T1000 (cell line): Measurements from ENCODE around the gene TEN1.

Source experiments
- DNase-seq: peaks from one replicate; lab custom pipeline; 2025; ENCODE audit warnings: mixed read lengths; lab: John Stamatoyannopoulos, UW

The TEN1 gene

GRCh38 chr17:75976175-75976848 is 2.7 kb upstream of the TEN1 start:
- no peak for DNase-seq

- no peak for DNase-seq
These were observed 706 bp downstream of the TEN1 start for GRCh38 chr17:75979705-75980187.

DNA sequence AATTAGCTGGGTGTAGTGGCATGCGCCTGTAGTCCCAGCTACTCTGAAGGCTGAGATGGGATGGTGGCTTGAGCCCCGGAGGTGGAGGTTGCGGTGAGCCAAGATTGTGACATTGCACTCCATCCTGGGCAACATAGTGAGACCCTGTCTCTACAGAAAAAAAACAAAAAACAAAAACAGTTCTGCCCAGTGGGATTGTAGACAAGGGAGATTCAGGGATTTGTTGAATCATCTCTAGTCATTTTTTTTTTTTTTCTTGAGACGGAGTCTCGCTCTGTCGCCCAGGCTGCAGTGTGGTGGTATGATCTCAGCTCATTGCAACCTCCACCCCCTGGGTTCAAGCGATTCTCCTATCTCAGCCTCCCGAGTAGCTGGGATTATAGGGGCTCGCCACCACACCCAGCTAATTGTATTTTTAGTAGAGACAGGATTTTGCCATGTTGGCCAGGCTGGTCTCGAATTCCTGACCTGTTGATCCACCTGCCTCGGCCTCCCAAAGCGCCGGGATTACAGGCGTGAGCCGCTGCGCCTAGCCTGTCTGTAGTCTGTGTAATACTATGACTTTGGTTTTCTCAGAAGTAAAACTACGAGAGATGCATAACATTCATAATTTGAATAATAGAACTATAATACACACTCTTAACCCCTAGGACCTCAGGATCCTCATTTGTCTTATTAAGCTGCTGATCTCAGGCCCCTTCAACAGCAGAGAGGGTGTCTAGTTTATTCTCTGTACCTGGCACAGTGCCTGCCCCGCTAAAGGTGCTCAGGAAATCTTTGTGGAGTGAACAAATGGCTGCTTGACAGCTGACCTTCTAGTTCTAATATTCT is 1.4 kb downstream of the TEN1 start:
- DNase-seq = no peak

GRCh38 chr17:75981019-75981615 is 2.1 kb downstream of the TEN1 start:
- DNase-seq = no peak

DNA sequence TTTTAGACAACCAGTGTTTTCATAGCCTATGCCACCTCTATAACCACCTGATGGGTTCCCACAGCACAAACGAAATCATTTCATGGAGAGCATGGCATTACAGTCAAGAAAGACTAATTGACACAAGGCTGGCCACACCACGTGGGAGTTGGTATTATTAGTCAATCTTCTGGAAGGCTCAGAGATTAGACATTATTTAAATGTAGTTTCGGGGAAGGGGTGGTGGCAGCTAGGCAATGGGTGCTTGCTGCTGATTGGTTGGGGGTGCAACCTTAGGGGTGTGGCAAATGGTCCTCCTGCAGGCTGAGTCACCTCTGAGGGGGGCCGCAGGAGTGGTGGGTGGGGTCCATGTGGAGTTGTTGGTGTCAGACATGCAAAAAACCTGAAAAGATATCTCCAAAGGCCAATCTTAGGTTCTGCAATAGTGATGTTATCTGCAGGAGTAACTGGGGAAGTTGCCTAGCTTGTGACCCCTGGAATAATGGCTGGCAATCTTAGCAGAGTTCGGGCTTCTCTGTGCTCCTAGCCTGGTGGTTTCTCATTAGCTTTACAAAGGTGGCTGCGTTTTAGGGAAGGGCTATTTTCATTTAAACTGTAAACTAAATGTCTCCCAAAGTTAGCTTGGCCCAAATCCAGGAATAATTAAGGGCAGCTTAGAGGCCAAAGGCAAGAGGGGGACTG is 4.6 kb downstream of the TEN1 start:
- no peak for DNase-seq

DNA sequence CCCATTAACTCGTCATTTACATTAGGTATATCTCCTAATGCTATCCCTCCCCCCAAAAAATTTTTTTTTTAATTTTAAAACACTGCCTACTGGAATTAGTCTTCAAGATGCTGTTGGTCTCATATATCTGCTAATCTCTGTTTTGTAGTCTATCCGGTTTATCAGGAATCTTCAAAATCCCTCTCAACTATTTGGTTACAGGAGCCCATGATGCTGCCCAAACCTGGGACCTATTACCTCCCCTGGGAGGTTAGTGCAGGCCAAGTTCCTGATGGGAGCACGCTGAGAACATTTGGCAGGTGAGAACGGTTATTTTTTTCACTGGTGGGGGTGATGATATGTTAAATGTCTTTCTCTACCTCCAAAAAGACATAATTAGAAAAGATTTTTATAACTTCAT is 6.9 kb downstream of the TEN1 start:
- DNase-seq = no peak

DNA sequence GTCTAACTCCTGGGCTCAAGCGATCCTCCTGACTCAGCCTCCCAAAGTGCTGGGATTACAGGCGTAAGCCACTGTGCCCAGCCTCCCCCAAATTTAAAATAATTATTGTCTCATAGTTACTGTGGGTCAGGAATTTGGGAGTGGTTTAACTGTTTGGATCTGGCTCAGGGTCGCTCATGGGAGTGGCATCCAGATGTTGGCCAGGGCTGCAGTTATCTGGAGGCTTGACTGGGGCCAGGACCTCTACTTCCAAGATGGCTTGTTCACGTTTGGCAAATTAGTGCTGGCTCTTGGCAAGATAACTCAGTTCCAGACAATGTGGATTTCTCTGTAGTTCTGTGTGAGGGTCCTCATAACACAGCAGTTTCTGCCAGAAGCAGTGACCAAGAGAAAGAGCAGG is 8.0 kb downstream of the TEN1 start:
- DNase-seq = no peak

GRCh38 chr17:75991396-75991795 is 12.4 kb downstream of the TEN1 start:
- DNase-seq = no peak

DNA sequence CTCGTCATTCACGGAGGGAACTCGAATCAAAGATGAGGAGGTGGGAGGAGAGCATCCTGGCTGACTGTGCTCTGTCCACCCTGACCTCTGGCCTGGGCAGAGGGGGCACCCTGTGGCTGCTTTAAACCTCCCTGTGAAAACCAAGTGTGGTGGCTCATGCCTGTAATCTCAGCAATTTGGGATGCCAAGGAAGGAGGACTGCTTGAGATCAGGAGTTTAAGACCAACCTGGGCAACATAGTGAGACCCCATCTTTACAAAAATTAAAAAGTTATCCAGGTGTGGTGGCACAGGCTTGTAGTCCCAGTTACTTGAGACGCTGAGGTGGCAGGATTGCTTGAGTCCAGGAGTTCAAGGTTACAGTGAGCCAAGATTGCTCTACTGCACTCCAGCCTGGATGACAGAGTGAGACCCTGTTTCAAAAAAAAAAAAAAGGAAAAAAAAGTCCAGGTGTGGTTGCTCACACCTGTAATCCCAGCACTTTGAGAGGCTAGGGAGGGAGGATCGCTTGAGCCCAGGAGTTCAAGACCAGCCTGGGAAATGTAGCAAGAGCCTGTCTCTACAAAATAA is 15.8 kb downstream of the TEN1 start:
- no peak for DNase-seq

GRCh38 chr17:75995385-75995925 is 16.4 kb downstream of the TEN1 start:
- no peak for DNase-seq

- no peak for DNase-seq
These were observed 17.9 kb downstream of the TEN1 start for GRCh38 chr17:75996665-75997590.

DNA sequence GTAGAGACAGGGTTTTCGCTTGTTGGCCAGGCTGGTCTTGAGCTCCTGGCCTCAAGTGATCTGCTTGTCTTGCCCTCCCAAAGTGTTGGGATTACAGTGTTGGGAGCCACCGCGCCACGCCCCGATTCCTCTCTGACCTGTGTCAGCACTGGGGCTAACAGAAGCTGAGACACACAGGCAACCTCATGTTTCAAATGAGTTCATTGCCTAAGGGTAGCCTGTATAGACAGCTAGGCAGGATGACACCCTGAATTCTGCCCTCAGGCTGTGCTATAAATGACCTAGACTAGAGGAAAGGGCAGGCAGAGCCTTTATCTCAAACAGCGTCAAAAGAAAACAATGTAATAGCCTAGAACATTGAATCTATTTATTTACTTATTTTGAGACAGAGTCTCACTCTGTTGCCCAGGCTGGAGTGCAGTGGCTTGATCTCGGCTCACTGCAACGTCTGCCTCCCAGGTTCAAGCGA is 19.3 kb downstream of the TEN1 start:
- DNase-seq = peak; percentile 17

DNA sequence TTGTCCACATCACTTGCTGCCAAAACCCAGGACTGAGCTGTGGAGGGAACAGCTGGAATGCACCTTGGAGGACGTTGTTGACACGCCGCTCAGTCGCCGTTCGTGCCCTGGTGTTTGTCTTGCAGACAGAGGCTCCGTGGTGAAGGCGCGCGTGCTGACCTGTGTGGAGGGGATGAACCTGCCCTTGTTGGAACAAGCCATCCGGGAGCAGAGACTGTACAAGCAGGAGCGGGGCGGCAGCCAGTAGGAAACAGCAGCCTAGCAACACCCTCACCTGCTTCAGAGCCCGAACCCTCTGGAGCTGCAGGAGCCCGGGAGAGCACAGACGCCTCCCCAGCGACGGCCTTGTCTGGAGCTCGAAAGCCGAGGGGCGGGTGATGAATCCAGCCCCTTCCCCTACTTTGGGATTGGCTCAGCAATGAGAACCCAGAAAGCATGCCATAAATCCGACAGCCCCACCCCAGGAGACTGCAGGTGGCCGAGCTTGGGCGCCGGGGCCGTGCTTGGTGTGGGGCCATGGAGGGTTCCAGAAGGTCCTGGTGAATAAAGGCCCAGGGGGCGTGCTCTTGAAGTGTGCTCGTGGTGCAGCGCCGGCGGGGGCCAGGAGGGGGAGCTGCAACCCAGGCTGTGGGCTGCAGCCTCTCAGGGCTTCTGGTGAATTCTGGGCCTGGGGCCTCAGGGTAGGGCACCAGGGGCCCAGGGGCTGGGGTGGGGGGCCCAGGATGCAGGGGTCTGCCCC is 21.1 kb downstream of the TEN1 start:
- DNase-seq = no peak

DNA sequence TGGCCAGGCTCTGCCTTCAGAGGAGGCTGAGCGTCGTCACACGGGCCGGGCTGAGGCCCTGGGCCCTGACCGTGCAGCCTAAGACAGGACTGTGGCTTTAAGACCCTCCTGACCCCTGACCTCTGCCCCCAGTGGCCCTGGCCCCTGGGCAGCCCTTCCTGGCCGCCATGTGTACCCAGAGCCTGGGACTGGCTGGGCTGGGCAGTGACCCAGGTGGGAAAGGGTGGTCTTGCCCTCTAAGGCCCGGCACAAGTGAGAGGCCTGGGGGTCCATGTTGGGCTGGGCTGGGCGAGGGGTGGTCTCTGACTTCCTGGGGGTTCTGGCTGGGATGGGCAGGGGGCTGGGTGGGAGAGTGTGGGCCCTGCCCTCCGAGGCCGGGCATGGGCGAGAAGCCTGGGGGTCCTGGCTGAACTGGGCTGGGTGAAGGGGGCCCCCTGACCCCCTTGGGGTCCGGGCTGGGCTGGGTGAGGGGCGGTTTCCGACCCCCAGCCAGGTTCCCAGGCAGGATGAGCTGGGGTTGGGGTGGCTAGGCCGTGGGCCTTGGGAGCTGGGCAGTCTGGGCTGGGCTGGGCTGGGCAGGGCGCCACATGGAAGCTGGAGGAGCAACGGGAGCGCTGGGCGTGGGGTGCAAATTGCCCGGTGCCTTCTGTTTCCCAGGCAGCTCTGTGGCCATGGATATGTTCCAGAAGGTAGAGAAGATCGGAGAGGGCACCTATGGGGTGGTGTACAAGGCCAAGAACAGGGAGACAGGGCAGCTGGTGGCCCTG is 21.9 kb downstream of the TEN1 start, which contains the start of gene CDK3:
CDK3 (plus strand) TSS at position 101 of the 767 bp plus-strand sequence; CDS start at position 672, 571 bp downstream.
- DNase-seq = no peak

GRCh38 chr17:76002100-76002499 is 23.1 kb downstream of the TEN1 start:
- no peak for DNase-seq

DNA sequence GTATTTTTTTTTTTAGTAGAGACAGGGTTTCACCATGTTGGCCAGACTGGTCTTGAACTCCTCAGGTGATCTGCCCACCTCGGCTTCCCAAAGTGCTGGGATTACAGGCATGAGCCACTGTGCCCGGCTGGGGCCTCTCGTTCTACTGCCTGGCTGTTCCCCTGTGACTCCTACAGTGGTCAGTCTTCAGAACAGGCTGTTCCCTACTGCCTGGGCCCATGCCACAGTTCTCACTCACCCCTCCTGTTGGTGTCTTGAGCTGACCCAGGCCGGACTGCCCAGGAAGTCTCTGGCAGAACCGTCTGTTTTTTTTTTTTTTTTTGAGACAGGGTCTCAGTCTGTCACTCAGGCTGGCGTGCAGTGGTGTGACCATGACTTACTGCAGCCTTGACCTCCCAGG is 24.9 kb downstream of the TEN1 start:
- no peak for DNase-seq

DNA sequence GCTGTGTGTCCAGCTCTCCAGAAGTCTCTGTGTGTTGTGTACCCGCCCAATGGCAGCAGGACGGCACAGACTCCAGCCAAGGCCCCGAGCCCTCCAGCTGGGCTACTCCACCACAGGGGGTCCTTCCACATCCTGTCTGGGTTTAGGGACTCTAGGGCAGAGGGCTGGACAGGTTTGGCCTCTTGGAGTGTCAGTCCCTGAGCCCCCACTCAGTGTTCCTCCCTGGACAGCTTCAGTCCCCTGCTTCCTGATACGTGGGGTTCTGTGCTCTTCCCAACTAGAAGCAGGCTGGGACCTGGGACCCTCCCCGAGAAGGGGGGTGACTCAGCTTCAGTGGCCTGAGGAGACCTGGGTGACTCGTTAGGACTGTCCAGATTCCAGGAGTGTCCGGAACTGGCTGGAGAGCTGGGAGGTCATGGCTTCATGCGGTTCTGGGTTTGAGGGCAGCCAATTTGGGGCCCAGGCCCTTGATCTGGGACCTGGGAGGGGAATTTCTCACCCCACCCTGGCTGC is 25.8 kb downstream of the TEN1 start:
- no peak for DNase-seq

DNA sequence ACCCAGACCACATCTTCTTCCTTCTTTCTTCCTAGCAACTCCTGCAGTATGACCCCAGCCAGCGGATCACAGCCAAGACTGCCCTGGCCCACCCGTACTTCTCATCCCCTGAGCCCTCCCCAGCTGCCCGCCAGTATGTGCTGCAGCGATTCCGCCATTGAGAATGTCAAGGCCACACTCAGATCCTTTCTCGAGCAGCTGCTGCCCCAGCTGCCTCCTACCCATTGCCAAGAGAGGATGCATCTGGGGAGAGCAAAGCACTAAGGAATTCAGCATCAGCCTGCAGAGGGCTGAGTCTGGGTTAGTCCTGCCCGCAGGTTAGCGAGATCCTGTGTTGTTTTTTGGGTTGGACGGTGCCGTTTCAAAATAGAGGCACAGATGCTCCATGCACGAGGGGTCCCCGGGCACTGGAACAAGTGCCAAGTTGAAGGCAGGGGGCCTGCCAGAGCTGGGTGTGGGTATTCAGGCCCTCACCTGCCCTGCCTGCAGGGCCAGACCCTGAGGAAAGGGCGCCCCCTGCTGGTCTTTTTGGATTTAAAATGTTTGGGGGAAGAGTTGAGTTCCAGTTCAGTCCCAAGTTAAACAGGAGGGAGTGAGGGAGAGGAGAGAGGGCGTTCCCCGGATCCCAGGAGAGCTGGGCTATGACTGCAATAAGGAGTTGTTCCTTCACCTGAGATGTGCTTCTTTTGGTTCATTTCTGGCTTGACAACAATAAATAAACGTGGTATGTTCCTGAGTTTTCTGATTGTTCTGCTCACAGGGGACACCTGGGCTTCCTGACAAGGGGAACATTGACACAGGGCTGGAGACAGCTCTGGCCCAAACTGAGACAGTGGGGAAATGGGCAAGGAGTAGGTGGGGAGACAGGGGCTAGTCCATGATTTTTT is 26.5 kb downstream of the TEN1 start:
- DNase-seq = peak; percentile 48
